ENCODE data around the gene MRPS6.

The MRPS6 gene

DNA sequence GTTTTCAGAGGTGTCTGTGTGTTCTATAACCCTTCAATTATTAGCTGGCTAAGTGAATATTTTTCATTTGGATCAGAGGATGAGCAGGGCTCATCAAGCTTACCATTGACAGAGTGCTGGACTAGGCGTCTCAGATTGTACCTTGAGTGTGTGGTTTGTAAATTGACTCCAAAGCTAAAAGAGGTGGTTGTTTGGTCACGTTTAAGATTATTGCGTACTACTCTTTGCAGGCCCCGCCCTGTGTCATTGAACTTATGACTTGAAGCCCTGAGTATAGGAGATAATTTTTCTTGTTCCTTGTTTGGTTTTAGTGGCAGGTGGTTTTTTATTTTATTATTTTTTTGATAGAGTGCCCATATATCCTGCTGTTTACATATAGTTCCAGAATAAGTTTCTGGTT, 17.7 kb downstream of the MRPS6 start:
- Histone ChIP-seq H3K9me3 (ENCODE audit: control insufficient read depth, insufficient read depth, low read length) (no peaks in the 10 kb centered on the region), H3K79me2 (ENCODE audit: control insufficient read depth, low read length) (peaks cover 96% of the 10 kb centered on the region), H3K4me1 (ENCODE audit: control insufficient read depth, low read length) (peaks cover 9% of the 10 kb centered on the region), H3F3A (ENCODE audit: control insufficient read depth, insufficient read depth) (no peaks in the 10 kb centered on the region), H3K36me3 (ENCODE audit: control insufficient read depth, low read length) (peaks cover 50% of the 10 kb centered on the region), H3K27ac (ENCODE audit: low read depth, low read length) (no peak overlapping the region), H4K20me1 (ENCODE audit: control insufficient read depth, insufficient read depth, low read depth, low read length) (0 out of 2 replicates have a peak, but pooled peaks cover 5% of the 10 kb centered on the region), H3K4me2 (ENCODE audit: low read length) (no peak overlapping the region), H3K27me3 (ENCODE audit: control insufficient read depth, low read length) (no peaks in the 10 kb centered on the region), H3K4me3 (ENCODE audit: low read length) (no peak overlapping the region), H3K9me2 (replicated peaks; ENCODE audit: control insufficient read depth, low read length) (no peaks in the 10 kb centered on the region)
- TF ChIP-seq, protein P1, sequence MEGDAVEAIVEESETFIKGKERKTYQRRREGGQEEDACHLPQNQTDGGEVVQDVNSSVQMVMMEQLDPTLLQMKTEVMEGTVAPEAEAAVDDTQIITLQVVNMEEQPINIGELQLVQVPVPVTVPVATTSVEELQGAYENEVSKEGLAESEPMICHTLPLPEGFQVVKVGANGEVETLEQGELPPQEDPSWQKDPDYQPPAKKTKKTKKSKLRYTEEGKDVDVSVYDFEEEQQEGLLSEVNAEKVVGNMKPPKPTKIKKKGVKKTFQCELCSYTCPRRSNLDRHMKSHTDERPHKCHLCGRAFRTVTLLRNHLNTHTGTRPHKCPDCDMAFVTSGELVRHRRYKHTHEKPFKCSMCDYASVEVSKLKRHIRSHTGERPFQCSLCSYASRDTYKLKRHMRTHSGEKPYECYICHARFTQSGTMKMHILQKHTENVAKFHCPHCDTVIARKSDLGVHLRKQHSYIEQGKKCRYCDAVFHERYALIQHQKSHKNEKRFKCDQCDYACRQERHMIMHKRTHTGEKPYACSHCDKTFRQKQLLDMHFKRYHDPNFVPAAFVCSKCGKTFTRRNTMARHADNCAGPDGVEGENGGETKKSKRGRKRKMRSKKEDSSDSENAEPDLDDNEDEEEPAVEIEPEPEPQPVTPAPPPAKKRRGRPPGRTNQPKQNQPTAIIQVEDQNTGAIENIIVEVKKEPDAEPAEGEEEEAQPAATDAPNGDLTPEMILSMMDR (IDR thresholded peaks at IDR 0.05; ENCODE audit: low read depth, low read length, poor library complexity, severe bottlenecking), result no peak
- no peak for TF ChIP-seq EZH2phosphoT487 (IDR thresholded peaks at IDR 0.05; ENCODE audit: borderline replicate concordance, low read length)

DNA sequence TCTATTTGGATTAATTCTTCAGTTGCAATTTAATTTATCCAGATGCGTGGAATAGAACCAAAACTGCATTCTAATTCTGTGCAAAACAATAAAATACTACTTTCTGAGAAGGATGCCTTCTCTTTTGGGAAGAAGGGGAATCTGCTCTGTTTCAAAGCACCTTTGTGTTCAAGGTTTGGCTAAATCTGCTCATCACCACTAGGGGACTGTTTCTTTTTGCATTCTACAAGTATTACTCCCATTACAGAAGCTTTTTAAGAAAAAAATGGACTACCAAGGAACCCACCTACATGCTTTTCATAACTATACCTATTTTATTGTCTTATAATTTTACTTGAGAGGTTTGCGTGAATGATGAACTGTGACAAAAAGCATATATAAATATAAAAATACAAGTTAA, 18.2 kb downstream of the MRPS6 start:
- TF ChIP-seq, protein P1 (IDR thresholded peaks at IDR 0.05; ENCODE audit: low read depth, low read length, poor library complexity, severe bottlenecking), result peak; percentile 41
- TF ChIP-seq EZH2phosphoT487 (IDR thresholded peaks at IDR 0.05; ENCODE audit: borderline replicate concordance, low read length), result no peak
- Histone ChIP-seq H3K4me3 (ENCODE audit: low read length) (no peak overlapping the region), H3K4me2 (ENCODE audit: low read length) (no peak overlapping the region), H3K27ac (ENCODE audit: low read depth, low read length) (no peak overlapping the region), H3K36me3 (ENCODE audit: control insufficient read depth, low read length) (peaks cover 53% of the 10 kb centered on the region), H3K9me3 (ENCODE audit: control insufficient read depth, insufficient read depth, low read length) (no peaks in the 10 kb centered on the region), H3K27me3 (ENCODE audit: control insufficient read depth, low read length) (no peaks in the 10 kb centered on the region), H3K79me2 (ENCODE audit: control insufficient read depth, low read length) (peaks cover 96% of the 10 kb centered on the region), H4K20me1 (ENCODE audit: control insufficient read depth, insufficient read depth, low read depth, low read length) (0 out of 2 replicates have a peak, but pooled peaks cover 5% of the 10 kb centered on the region), H3K4me1 (ENCODE audit: control insufficient read depth, low read length) (peaks cover 12% of the 10 kb centered on the region), H3F3A (ENCODE audit: control insufficient read depth, insufficient read depth) (no peaks in the 10 kb centered on the region), H3K9me2 (replicated peaks; ENCODE audit: control insufficient read depth, low read length) (no peaks in the 10 kb centered on the region)

DNA sequence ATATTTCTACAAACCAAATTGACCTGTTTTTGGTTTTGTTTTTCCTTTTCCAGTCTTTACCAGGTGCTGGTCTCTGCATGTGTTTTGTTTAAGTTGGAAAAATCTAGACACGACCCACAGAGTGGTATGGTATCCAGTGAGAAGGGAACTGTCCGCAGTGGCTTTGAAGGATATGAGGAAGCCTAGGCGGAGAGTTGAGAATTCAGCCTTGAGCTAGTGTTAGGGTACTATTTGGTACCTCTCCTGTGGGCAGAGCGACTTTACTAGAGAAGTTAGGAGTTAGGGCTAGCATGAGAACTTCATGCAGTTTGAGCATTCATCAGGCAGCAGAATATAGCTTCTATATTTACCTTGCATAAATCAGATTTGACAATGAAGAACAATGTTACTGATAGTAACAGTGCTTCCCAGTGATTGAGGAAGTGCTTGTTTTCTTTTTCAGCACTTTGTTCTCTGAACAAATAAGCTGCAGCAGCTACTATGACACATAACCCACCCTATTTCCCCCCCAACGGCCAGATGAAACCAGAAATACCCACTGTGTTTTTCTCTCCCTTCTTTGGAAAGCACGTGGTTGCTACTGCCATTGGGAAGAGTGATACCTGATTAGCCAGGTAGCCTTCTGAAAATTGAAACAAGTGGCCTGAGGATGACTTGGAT, 19.0 kb downstream of the MRPS6 start:
- peaks cover 96% of the 10 kb centered on the region for H3K79me2 ChIP-seq (ENCODE audit: control insufficient read depth, low read length)
- H3K4me1 ChIP-seq (ENCODE audit: control insufficient read depth, low read length), result peaks cover 19% of the 10 kb centered on the region
- no peaks in the 10 kb centered on the region for H3K9me2 ChIP-seq (replicated peaks; ENCODE audit: control insufficient read depth, low read length)
- H3K9me3 ChIP-seq (ENCODE audit: control insufficient read depth, insufficient read depth, low read length), result no peaks in the 10 kb centered on the region
- TF ChIP-seq, protein P1 (IDR thresholded peaks at IDR 0.05; ENCODE audit: low read depth, low read length, poor library complexity, severe bottlenecking), result no peak
- no peak for TF ChIP-seq EZH2phosphoT487 (IDR thresholded peaks at IDR 0.05; ENCODE audit: borderline replicate concordance, low read length)
- H3K27me3 ChIP-seq (ENCODE audit: control insufficient read depth, low read length), result no peaks in the 10 kb centered on the region
- no peak overlapping the region for H3K27ac ChIP-seq (ENCODE audit: low read depth, low read length)
- H3F3A ChIP-seq (ENCODE audit: control insufficient read depth, insufficient read depth), result no peaks in the 10 kb centered on the region
- peaks cover 56% of the 10 kb centered on the region for H3K36me3 ChIP-seq (ENCODE audit: control insufficient read depth, low read length)
- H4K20me1 ChIP-seq (ENCODE audit: control insufficient read depth, insufficient read depth, low read depth, low read length), result 0 out of 2 replicates have a peak, but pooled peaks cover 8% of the 10 kb centered on the region
- H3K4me3 ChIP-seq (ENCODE audit: low read length), result no peak overlapping the region
- no peak overlapping the region for H3K4me2 ChIP-seq (ENCODE audit: low read length)
